Ovary (tissue), 9 donors: ENCODE measurements around the gene PTPRQ. TPM values are rescaled to one million over a fixed set of nuclear protein-coding genes. Genes with fewer than 3 reads are reported as not detected.

Experiments
- DNase-seq, 5 donors: peaks; one replicate each; pipeline ENCODE4 v3.0.0-alpha.2; 2019 to 2020
- H3K27ac ChIP-seq, 2 donors: fragments of 200-600 bp; one replicate each; pipeline versions ENCODE4 v1.5.1 to v1.8.0; 2019 to 2022
- H3K27me3 ChIP-seq: fragments of 200-600 bp; one replicate; pipeline ENCODE4 v1.8.0; 2022
- H3K36me3 ChIP-seq: fragments of 200-600 bp; sonication (generic); one replicate; pipeline ENCODE4 v1.5.1; 2019
- H3K4me1 ChIP-seq: one replicate; pipeline ENCODE4 v1.8.1; 2013; ENCODE audit warnings: mild to moderate bottlenecking, moderate library complexity; ENCODE audit not compliant: insufficient read depth
- H3K4me3 ChIP-seq: fragments of 200-600 bp; sonication (generic); one replicate; pipeline ENCODE4 v1.5.1; 2017
- H3K9me3 ChIP-seq, 2 donors: fragments of 200-600 bp in 1 of 2; sonication (generic) in 1 of 2; one replicate each; pipeline versions ENCODE4 v1.5.1 to v1.8.1; 2013 to 2019; ENCODE audit warnings: mild to moderate bottlenecking in 1 of 2, moderate library complexity in 1 of 2
- EP300 ChIP-seq: sonication (generic); formaldehyde crosslinking; IDR thresholded peaks from one replicate; pipeline ENCODE4 v1.6.1; 2017; ENCODE audit warnings: antibody characterized with exemption
- POLR2A ChIP-seq: fragments of 450-650 bp; IDR thresholded peaks from one replicate; pipeline ENCODE4 v1.6.1; 2017; ENCODE audit warnings: antibody characterized with exemption, mild to moderate bottlenecking, moderate library complexity
- WGBS, 3 donors: extraction: QIAGEN DNeasy Blood & Tissue Kit in 1 of 3; methylation state at CpG; one replicate each; pipeline versions ENCODE4 v1.1.5 to v1.1.7; 2013 to 2017; 5-methylcytosine and 5-hydroxymethylcytosine counted together
- intact Hi-C, 4 donors: fragments of 100-400 bp; cut with DNase I; formaldehyde crosslinking; loops; one replicate each; pipeline versions ENCODE4 v1.11.0 to v1.15.1; 2022 to 2023
- polyA plus RNA-seq, 2 donors: library from polyadenylated mRNA; stranded (reverse); fragments of 200-250 nt in 1 of 2; fragments of 350-450 nt in 1 of 2; fragmentation: Illumina TruSeq in 1 of 2; extraction: RNeasy Lipid Tissue Mini Kit (QIAGEN cat#74804) in 1 of 2; gene quantifications; one replicate each; pipeline ENCODE4 v1.2.3, GENCODE V29; 2013 to 2014
- total RNA-seq, 7 donors: library from RNA; depleted of rRNA in 2 of 7; stranded (reverse); fragments of >200 nt in 2 of 7; fragmentation: NEBNext Ultra II Directional in 3 of 7; extraction: Animal tissue kit (Norgen Biotek cat#: 25700) in 3 of 7; gene quantifications; one replicate each; pipeline versions ENCODE4 v1.1.0 to v1.2.4, GENCODE V29; 2016 to 2023
- TF ChIP-seq, protein P1 (sequence below), 3 donors: fragments of 450-650 bp in 2 of 3; fragments of 200-600 bp in 1 of 3; IDR thresholded peaks; one replicate each; pipeline versions ENCODE4 v1.5.1 to v1.8.0; 2016 to 2022; ENCODE audit warnings: antibody characterized with exemption in 3 of 3, mild to moderate bottlenecking in 1 of 3
- donor health status: DM: no; HTN: no; CAD: no; lungs with moderate emphysema.
- donor health status: DM: no; HTN: no; CAD: no.
- donor health status: Bipolar disorder and iron deficiency.
- donor health status: DM: yes; HTN: yes; CAD: no.
- donor health status: DM: no; HTN: no; CAD: no.
- donor health status: DM: yes; HTN: yes; CAD: no.

Gene PTPRQ
- total and polyA plus RNA-seq, 9 donors, result 0.05 to 18.8 (median 0.23) TPM

DNA sequence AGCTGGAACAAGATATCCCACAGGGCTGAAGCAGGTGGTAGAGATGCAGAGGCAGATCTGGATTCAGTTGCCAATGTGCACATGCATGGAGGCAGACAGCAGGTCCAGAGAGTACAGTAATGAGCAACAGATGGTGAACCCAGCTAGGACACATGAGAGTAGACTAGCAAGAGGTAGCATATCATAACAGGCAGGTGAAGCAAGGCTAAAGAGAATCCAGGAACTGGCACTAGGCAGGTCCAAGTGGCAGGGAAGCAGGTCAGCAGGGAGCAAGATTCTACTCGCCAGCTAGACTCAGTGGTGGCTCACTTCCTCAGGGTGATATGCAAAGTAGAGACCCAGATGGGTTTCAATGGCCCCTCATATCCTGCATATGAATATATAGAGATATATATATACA, 248.1 kb downstream of the PTPRQ start:
- TF ChIP-seq, protein P1, sequence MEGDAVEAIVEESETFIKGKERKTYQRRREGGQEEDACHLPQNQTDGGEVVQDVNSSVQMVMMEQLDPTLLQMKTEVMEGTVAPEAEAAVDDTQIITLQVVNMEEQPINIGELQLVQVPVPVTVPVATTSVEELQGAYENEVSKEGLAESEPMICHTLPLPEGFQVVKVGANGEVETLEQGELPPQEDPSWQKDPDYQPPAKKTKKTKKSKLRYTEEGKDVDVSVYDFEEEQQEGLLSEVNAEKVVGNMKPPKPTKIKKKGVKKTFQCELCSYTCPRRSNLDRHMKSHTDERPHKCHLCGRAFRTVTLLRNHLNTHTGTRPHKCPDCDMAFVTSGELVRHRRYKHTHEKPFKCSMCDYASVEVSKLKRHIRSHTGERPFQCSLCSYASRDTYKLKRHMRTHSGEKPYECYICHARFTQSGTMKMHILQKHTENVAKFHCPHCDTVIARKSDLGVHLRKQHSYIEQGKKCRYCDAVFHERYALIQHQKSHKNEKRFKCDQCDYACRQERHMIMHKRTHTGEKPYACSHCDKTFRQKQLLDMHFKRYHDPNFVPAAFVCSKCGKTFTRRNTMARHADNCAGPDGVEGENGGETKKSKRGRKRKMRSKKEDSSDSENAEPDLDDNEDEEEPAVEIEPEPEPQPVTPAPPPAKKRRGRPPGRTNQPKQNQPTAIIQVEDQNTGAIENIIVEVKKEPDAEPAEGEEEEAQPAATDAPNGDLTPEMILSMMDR (IDR thresholded peaks at IDR 0.05), result no peak
- TF ChIP-seq EP300 (no peak), POLR2A (no peak)
- Histone ChIP-seq H3K9me3 (no peaks in the 10 kb centered on the region), H3K27ac (no peak overlapping the region), H3K4me3 (no peak overlapping the region), H3K36me3 (no peaks in the 10 kb centered on the region), H3K4me1 (no peaks in the 10 kb centered on the region), H3K27me3 (no peaks in the 10 kb centered on the region)
- intact Hi-C loops, result no loop called here
- DNase-seq, result no peak
- 80 to 100% (median 92%) methylated on average over 1 of the region's 1 CpG for whole genome bisulfite sequencing, 3 donors

DNA sequence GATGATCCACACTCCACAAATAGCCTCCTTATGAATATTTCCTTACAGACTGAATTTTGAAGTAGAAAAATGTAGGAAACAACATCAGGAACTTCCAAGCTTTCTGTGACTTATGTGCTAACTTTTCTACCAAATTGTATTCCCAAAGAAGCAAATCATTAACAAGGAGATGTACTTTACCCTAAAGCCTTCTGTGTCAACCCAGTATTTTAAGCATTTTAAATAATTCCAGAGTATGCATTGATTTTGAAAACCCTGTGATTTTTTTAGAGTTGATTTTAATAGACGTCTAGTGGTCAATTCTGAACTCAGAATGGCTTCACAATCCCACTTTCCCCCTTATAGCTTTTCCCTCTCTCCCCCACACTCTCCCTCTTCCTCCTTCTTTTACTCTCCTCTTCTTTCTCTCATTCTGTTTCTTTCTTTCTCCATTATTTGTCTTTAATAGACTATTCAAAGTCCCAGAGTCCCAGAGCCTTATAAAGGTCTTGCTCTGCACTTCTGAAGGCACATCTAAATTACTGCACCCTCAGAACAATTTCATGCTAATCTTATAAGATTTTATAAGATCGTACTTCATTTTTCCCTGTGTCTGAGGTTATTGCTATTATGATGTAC, 253.3 kb downstream of the PTPRQ start:
- TF ChIP-seq EP300 (no peak), POLR2A (no peak)
- TF ChIP-seq, protein P1 (IDR thresholded peaks at IDR 0.05), result no peak
- no peak for DNase-seq
- intact Hi-C loops, result no loop called here
- WGBS, 3 donors, result 74 to 82% (median 75%) methylated on average over 2 of the region's 2 CpGs
- no peaks in the 10 kb centered on the region for H3K4me1 ChIP-seq
- no peaks in the 10 kb centered on the region for H3K36me3 ChIP-seq
- H3K9me3 ChIP-seq, result no peaks in the 10 kb centered on the region
- no peak overlapping the region for H3K27ac ChIP-seq
- H3K4me3 ChIP-seq, result no peak overlapping the region
- no peaks in the 10 kb centered on the region for H3K27me3 ChIP-seq

DNA sequence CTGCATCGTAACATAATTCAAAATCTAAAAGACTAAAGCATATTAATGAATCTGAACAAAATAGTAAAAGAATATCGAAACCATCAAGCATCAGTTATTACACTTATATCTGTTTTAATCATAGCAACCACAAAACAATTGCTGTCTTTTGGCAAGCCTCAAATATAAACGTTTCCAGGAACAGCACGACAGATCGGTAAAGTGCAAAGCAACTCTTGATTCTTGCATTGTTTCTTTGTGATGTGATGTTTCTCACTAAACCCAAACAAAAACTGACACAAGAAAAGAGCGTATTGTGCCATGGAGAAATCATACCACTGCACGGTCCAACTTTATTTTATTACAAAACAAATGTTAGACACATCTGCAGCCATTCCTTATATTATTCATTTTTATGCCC, 254.2 kb downstream of the PTPRQ start:
- Histone ChIP-seq H3K4me3 (no peak overlapping the region), H3K27ac (no peak overlapping the region), H3K9me3 (no peaks in the 10 kb centered on the region), H3K4me1 (no peaks in the 10 kb centered on the region), H3K27me3 (no peaks in the 10 kb centered on the region), H3K36me3 (no peaks in the 10 kb centered on the region)
- TF ChIP-seq EP300 (no peak), POLR2A (no peak)
- TF ChIP-seq, protein P1 (IDR thresholded peaks at IDR 0.05), result no peak
- intact Hi-C loops, result no loop called here
- DNase-seq, result no peak
- 69 to 79% (median 72%) methylated on average over 7 of the region's 7 CpGs for WGBS, 3 donors

DNA sequence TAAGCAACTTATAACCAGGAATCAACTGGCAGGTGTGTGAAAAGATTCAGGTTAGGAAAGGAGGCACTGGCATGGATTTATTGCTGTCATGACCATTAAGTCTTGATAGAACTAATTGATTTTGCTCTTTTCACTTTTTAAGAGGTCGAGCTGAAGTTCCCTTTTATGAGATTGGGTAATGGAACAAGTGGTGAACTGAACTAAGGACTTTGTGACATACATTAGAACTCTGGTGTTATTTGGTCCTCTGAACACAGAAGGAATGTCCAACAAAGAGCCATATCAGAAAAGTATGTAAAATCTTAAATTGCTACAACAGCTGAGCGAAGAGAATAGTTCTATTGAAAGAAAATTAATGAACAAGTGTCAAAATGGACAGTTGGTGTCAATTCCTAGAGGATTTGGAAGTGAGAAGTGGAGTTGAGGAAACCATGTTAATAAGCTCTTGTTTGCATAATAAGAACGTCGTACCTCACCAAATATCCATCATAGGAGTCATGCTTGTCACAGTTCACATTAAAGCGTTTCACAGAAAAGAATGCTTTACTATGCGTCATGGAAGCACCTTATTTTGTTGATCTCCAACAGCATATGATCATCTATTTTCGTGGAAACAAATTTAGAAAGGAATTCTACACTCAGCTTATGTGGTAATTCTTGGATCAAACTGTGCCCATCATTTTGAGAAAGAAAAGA, 255.0 kb downstream of the PTPRQ start:
- whole genome bisulfite sequencing, 3 donors, result 75 to 85% (median 82%) methylated on average over 7 of the region's 7 CpGs
- TF ChIP-seq POLR2A (no peak), EP300 (no peak)
- TF ChIP-seq, protein P1 (IDR thresholded peaks at IDR 0.05), result no peak

More for the DNA sequence above, 255.0 kb downstream of the PTPRQ start:
- Histone ChIP-seq H3K36me3 (no peaks in the 10 kb centered on the region), H3K9me3 (no peaks in the 10 kb centered on the region), H3K4me3 (no peak overlapping the region), H3K27ac (no peak overlapping the region), H3K27me3 (no peaks in the 10 kb centered on the region), H3K4me1 (no peaks in the 10 kb centered on the region)
- intact Hi-C loops, result no loop called here
- no peak for DNase-seq
